Transverse colon (tissue), 4 donors: ENCODE data around the gene MTMR3. TPM values are rescaled to one million over a fixed set of nuclear protein-coding genes. Genes with fewer than 3 reads are reported as not detected.

Experiments used
- DNase-seq: peaks from one replicate; pipeline ENCODE4 v3.0.0-alpha.2; 2019
- H3K27ac ChIP-seq, 4 donors: fragments of 200-600 bp; sonication (generic); 2 replicates each; pipeline ENCODE4 v1.5.1; 2016 to 2018; ENCODE audit warnings: inconsistent platforms in 4 of 4
- H3K27me3 ChIP-seq: fragments of 200-600 bp; sonication (generic); 2 replicates; pipeline ENCODE4 v1.5.1; 2017; ENCODE audit warnings: inconsistent platforms
- H3K36me3 ChIP-seq, 4 donors: fragments of 200-600 bp; sonication (generic); 2 replicates each; pipeline ENCODE4 v1.5.1; 2017 to 2019; ENCODE audit warnings: inconsistent platforms in 4 of 4
- H3K4me1 ChIP-seq, 4 donors: fragments of 200-600 bp; sonication (generic); 2 replicates each; pipeline ENCODE4 v1.5.1; 2017 to 2020; ENCODE audit warnings: inconsistent platforms in 4 of 4
- H3K4me3 ChIP-seq, 4 donors: fragments of 200-600 bp; sonication (generic); 1 replicate in 1 of 4; 2 replicates in 3 of 4; pipeline versions ENCODE4 v1.5.1 to v1.6.1; 2017 to 2019; ENCODE audit warnings: inconsistent platforms in 4 of 4
- H3K9me3 ChIP-seq, 2 donors: fragments of 200-600 bp; sonication (generic); 2 replicates each; pipeline ENCODE4 v1.5.1; 2017 to 2019; ENCODE audit warnings: inconsistent platforms in 2 of 2
- CTCF ChIP-seq, 5 experiments: fragments of 200-600 bp in 3 of 5; fragments of 450-650 bp in 2 of 5; sonication (generic) in 3 of 5; IDR thresholded peaks; 1 replicate in 2 of 5; 2 replicates in 3 of 5; pipeline ENCODE4 v1.5.1; 2016 to 2017; ENCODE audit warnings: antibody characterized with exemption in 5 of 5, inconsistent platforms in 3 of 5, mild to moderate bottlenecking in 2 of 5, moderate library complexity in 1 of 5
- EP300 ChIP-seq: sonication (generic); formaldehyde crosslinking; IDR thresholded peaks from one replicate; pipeline ENCODE4 v1.6.1; 2017; ENCODE audit warnings: antibody characterized with exemption, low read depth
- POLR2A ChIP-seq: fragments of 450-650 bp; IDR thresholded peaks from one replicate; pipeline ENCODE4 v1.6.1; 2016; ENCODE audit warnings: antibody characterized with exemption, mild to moderate bottlenecking, moderate library complexity
- POLR2AphosphoS5 ChIP-seq, 3 donors: sonication (generic); formaldehyde crosslinking; IDR thresholded peaks; one replicate each; pipeline ENCODE4 v1.6.1; 2016; ENCODE audit warnings: antibody characterized with exemption in 3 of 3
- WGBS, 2 donors: methylation state at CpG; one replicate each; pipeline ENCODE4 v1.1.5; 2018; ENCODE audit warnings: low coverage in 1 of 2; 5-methylcytosine and 5-hydroxymethylcytosine counted together
- in situ Hi-C, 4 donors: fragments of 200-750 bp; cut with MboI; loops; one replicate each; pipeline versions ENCODE4 v1.15.0 to v1.15.1; 2017; ENCODE audit warnings: low sequenced_read_pairs in 3 of 4, low pct_ligation_motif_present in 1 of 4, low pct_unique_long_range_greater_than_20kb in 1 of 4
- intact Hi-C: fragments of 100-400 bp; cut with DNase I; formaldehyde crosslinking; loops from one replicate; pipeline ENCODE4 v1.15.1; 2023; ENCODE audit warnings: low total_unique reads
- total RNA-seq, 4 donors: library from RNA; depleted of rRNA; stranded (reverse); fragments of >200 nt; gene quantifications; one replicate each; pipeline ENCODE4 v1.1.0, GENCODE V29; 2016

Gene MTMR3
- total RNA-seq, 4 donors from 2014 or later = 52.5 to 92.7 (median 70.2) TPM

- Histone ChIP-seq H3K4me3 (no peak overlapping the region), H3K4me1 (peaks cover 8 to 48% (median 24%) of the 10 kb centered on the region in 4 donors), H3K36me3 (peaks cover 0 to 35% (median 11%) of the 10 kb centered on the region in 4 donors), H3K27ac (peak overlapping the region in 1 of 4 donors; percentile 74), H3K9me3 (no peaks in the 10 kb centered on the region), H3K27me3 (no peaks in the 10 kb centered on the region)
- DNase-seq = no peak
- in situ Hi-C loops (loop anchor here (10.0 to 25.0 kb wide), 4 partner anchors 167 to 367 kb away; partner anchors contain the start of gene ASCC2 (in 2 of the 4)), intact Hi-C loops (loop anchor here (10.0 kb wide), 1 partner anchor 170 kb away; the partner anchor contains the start of gene ASCC2)
- WGBS, 2 donors = 59 to 60% methylated on average over 2 to 4 of the region's 4 CpGs
- TF ChIP-seq CTCF (IDR thresholded peaks at IDR 0.05) (no peak), EP300 (no peak), POLR2AphosphoS5 (IDR thresholded peaks at IDR 0.05) (no peak), POLR2A (no peak)
Observed at GRCh38 chr22:30004694-30005093, 121.7 kb downstream of the MTMR3 start.

- 35 to 100% methylated on average over 1 to 3 of the region's 3 CpGs for WGBS, 2 donors
- H3K36me3 ChIP-seq = peaks cover 0 to 42% (median 13%) of the 10 kb centered on the region in 4 donors
Observed at GRCh38 chr22:30005213-30005857, 122.4 kb downstream of the MTMR3 start.

GRCh38 chr22:30007361-30007760 is 124.4 kb downstream of the MTMR3 start:
- no peak for TF ChIP-seq POLR2A
- TF ChIP-seq CTCF (IDR thresholded peaks at IDR 0.05) = no peak
- no peak for TF ChIP-seq EP300
- TF ChIP-seq POLR2AphosphoS5 (IDR thresholded peaks at IDR 0.05) = no peak
- Histone ChIP-seq H3K27me3 (no peaks in the 10 kb centered on the region), H3K4me3 (no peak overlapping the region), H3K9me3 (no peaks in the 10 kb centered on the region), H3K4me1 (peaks cover 5 to 26% (median 13%) of the 10 kb centered on the region in 4 donors), H3K36me3 (peaks cover 0 to 54% (median 14%) of the 10 kb centered on the region in 4 donors), H3K27ac (no peak overlapping the region)
- intact Hi-C loops (loop anchor here (10.0 kb wide), 1 partner anchor 173 kb away; the partner anchor contains the start of gene ASCC2), in situ Hi-C loops (loop anchor here (10.0 to 25.0 kb wide), 4 partner anchors 170 to 370 kb away; partner anchors contain the start of gene ASCC2 (in 2 of the 4))
- DNase-seq = no peak

More at GRCh38 chr22:30005213-30005857, 122.4 kb downstream of the MTMR3 start:
- DNase-seq = peak; percentile 82
- intact Hi-C loops (loop anchor here (10.0 kb wide), 1 partner anchor 171 kb away; the partner anchor contains the start of gene ASCC2), in situ Hi-C loops (loop anchor here (10.0 to 25.0 kb wide), 4 partner anchors 168 to 368 kb away; partner anchors contain the start of gene ASCC2 (in 2 of the 4))
- Histone ChIP-seq H3K27me3 (no peaks in the 10 kb centered on the region), H3K4me1 (peaks cover 8 to 47% (median 24%) of the 10 kb centered on the region in 4 donors), H3K27ac (no peak overlapping the region), H3K4me3 (no peak overlapping the region), H3K9me3 (no peaks in the 10 kb centered on the region)
- no peak for TF ChIP-seq POLR2AphosphoS5 (IDR thresholded peaks at IDR 0.05)
- TF ChIP-seq EP300 = no peak
- TF ChIP-seq CTCF (IDR thresholded peaks at IDR 0.05) = peak; percentile 90 to 96 (median 93)
- no peak for TF ChIP-seq POLR2A

- 78 to 95% methylated on average over 2 of the region's 2 CpGs for WGBS, 2 donors
- H3K27ac ChIP-seq = no peak overlapping the region
- in situ Hi-C loops (loop anchor here (10.0 to 25.0 kb wide), 4 partner anchors 171 to 371 kb away; partner anchors contain the start of gene ASCC2 (in 2 of the 4)), intact Hi-C loops (loop anchor here (10.0 kb wide), 1 partner anchor 174 kb away; the partner anchor contains the start of gene ASCC2)
- no peaks in the 10 kb centered on the region for H3K9me3 ChIP-seq
- no peaks in the 10 kb centered on the region for H3K27me3 ChIP-seq
- TF ChIP-seq CTCF (IDR thresholded peaks at IDR 0.05) (no peak), POLR2A (no peak), POLR2AphosphoS5 (IDR thresholded peaks at IDR 0.05) (no peak)
- H3K4me1 ChIP-seq = peaks cover 3 to 16% (median 10%) of the 10 kb centered on the region in 4 donors
- no peak for DNase-seq
- no peak overlapping the region for H3K4me3 ChIP-seq
- peaks cover 0 to 64% (median 19%) of the 10 kb centered on the region in 4 donors for H3K36me3 ChIP-seq
Observed at GRCh38 chr22:30008401-30008800, 125.4 kb downstream of the MTMR3 start.
